SK-N-SH (cell line): ENCODE data around the gene TFCP2L1. TPM values are rescaled to one million over a fixed set of nuclear protein-coding genes. Genes with fewer than 3 reads are reported as not detected.

Source experiments
- CTCF ChIA-PET: fragments of 300-600, 350-600 bp; formaldehyde crosslinking; extraction: SDS; loops from one replicate; lab custom pipeline; 2021; lab: Yijun Ruan, JAX
- POLR2A ChIA-PET: fragments of 350-600 bp; sonication (Branson Sonifier 250); formaldehyde crosslinking; extraction: SDS; loops from one replicate; lab custom pipeline; 2020; ENCODE audit warnings: antibody characterized with exemption, inconsistent platforms; lab: Yijun Ruan, JAX
- DNase-seq: peaks from one replicate; pipeline ENCODE4 v3.0.0; 2012
- H2AFZ ChIP-seq: fragments of 200-600 bp; sonication (generic); 2 replicates; pipeline ENCODE4 v1.8.1; 2016; ENCODE audit warnings: antibody characterized with exemption, mild to moderate bottlenecking, low read depth
- H3F3A ChIP-seq: fragments of 200-600 bp; sonication (generic); replicated peaks from 2 replicates; pipeline ENCODE3; 2016; ENCODE audit warnings: antibody characterized with exemption, mild to moderate bottlenecking; ENCODE audit not compliant: insufficient read depth
- H3K27ac ChIP-seq, 2 experiments: fragments of 200-500 bp in 1 of 2; fragments of 200-600 bp in 1 of 2; sonication (Bioruptor generic) in 1 of 2; sonication (generic), shearing (Covaris generic) in 1 of 2; 2 replicates each; pipeline versions ENCODE4 v1.5.1 to v1.6.1; 2014 to 2016; ENCODE audit warnings: low read depth in 2 of 2, inconsistent platforms in 1 of 2, low read length in 1 of 2, mild to moderate bottlenecking in 1 of 2, mixed read lengths in 1 of 2
- H3K27me3 ChIP-seq: fragments of 200-600 bp; sonication (generic), shearing (Covaris generic); 2 replicates; pipeline ENCODE4 v1.6.1; 2016; ENCODE audit warnings: mixed run types; ENCODE audit not compliant: insufficient read depth
- H3K36me3 ChIP-seq, 2 experiments: fragments of 200-500 bp in 1 of 2; fragments of 200-600 bp in 1 of 2; sonication (Bioruptor generic) in 1 of 2; sonication (generic) in 1 of 2; replicated peaks in 1 of 2; 2 replicates each; pipeline versions ENCODE3 to v1.5.1; 2014 to 2016; ENCODE audit warnings: low read length in 1 of 2, mild to moderate bottlenecking in 1 of 2; ENCODE audit not compliant: insufficient read depth in 2 of 2, control insufficient read depth in 1 of 2
- H3K4me1 ChIP-seq, 2 experiments: fragments of 200-500 bp in 1 of 2; fragments of 200-600 bp in 1 of 2; sonication (Bioruptor generic) in 1 of 2; sonication (generic), shearing (Covaris generic) in 1 of 2; 2 replicates each; pipeline versions ENCODE4 v1.5.1 to v1.6.1; 2014 to 2016; ENCODE audit warnings: low read depth in 1 of 2, low read length in 1 of 2, mixed run types in 1 of 2; ENCODE audit not compliant: insufficient read depth in 2 of 2, control insufficient read depth in 1 of 2
- H3K4me2 ChIP-seq: fragments of 200-600 bp; sonication (generic), shearing (Covaris generic); 2 replicates; pipeline ENCODE4 v1.6.1; 2017; ENCODE audit warnings: mixed run types
- H3K4me3 ChIP-seq, 2 experiments: fragments of 200-500 bp in 1 of 2; fragments of 200-600 bp in 1 of 2; sonication (Bioruptor generic) in 1 of 2; sonication (generic), shearing (Covaris generic) in 1 of 2; 2 replicates each; pipeline versions ENCODE4 v1.5.1 to v1.8.1; 2014 to 2016; ENCODE audit warnings: low read depth in 2 of 2, inconsistent platforms in 1 of 2, low read length in 1 of 2, mild to moderate bottlenecking in 1 of 2, mixed read lengths in 1 of 2, moderate library complexity in 1 of 2
- H3K79me2 ChIP-seq: fragments of 200-600 bp; sonication (generic); 2 replicates; pipeline ENCODE4 v1.8.1; 2017; ENCODE audit warnings: mild to moderate bottlenecking; ENCODE audit not compliant: insufficient read depth
- H3K9ac ChIP-seq: fragments of 200-600 bp; sonication (generic); 2 replicates; pipeline ENCODE4 v1.6.1; 2017; ENCODE audit warnings: mixed run types
- H3K9me2 ChIP-seq: fragments of 200-600 bp; sonication (generic); 2 replicates; pipeline ENCODE4 v1.6.1; 2017; ENCODE audit warnings: mixed run types
- H3K9me3 ChIP-seq: fragments of 200-600 bp; sonication (generic); 2 replicates; pipeline ENCODE4 v1.6.1; 2017; ENCODE audit warnings: mixed run types, mild to moderate bottlenecking, moderate library complexity
- H4K20me1 ChIP-seq: fragments of 200-600 bp; sonication (generic); 2 replicates; pipeline ENCODE4 v1.6.1; 2017; ENCODE audit warnings: mild to moderate bottlenecking, mixed run types; ENCODE audit not compliant: insufficient read depth
- CHD2 ChIP-seq: fragments of 150-350 bp; IDR thresholded peaks from 2 replicates; pipeline ENCODE4 v1.6.1; 2018; ENCODE audit warnings: low read length; ENCODE audit not compliant: partially characterized antibody
- ELF1 ChIP-seq: IDR thresholded peaks from 2 replicates; pipeline ENCODE4 v1.4.0; 2012
- EZH2phosphoT487 ChIP-seq: fragments of 200-600 bp; sonication (generic); IDR thresholded peaks from 2 replicates; pipeline ENCODE4 v1.6.1; 2017; ENCODE audit warnings: low read depth, mixed run types, mild to moderate bottlenecking, antibody characterized with exemption, moderate library complexity, borderline replicate concordance
- FOSL2 ChIP-seq: IDR thresholded peaks from 2 replicates; pipeline ENCODE4 v1.4.0; 2012; ENCODE audit warnings: low read depth, mild to moderate bottlenecking, moderate library complexity, borderline replicate concordance
- FOXJ3 ChIP-seq: sonication (generic); formaldehyde crosslinking; IDR thresholded peaks from 2 replicates; pipeline ENCODE4 v1.5.1; 2020; ENCODE audit warnings: mild to moderate bottlenecking, missing genetic modification reagents
- GATA2 ChIP-seq: sonication (generic); formaldehyde crosslinking; IDR thresholded peaks from 2 replicates; pipeline ENCODE4 v1.5.0; 2020; ENCODE audit warnings: mild to moderate bottlenecking, missing genetic modification reagents
- JUND ChIP-seq: IDR thresholded peaks from 2 replicates; pipeline ENCODE4 v1.4.0; 2012
- MEF2A ChIP-seq: IDR thresholded peaks from 2 replicates; pipeline ENCODE4 v1.4.0; 2012; ENCODE audit warnings: low read depth, borderline replicate concordance
- NFIC ChIP-seq: IDR thresholded peaks from 2 replicates; pipeline ENCODE4 v1.4.0; 2012; ENCODE audit warnings: borderline replicate concordance
- NRF1 ChIP-seq: IDR thresholded peaks from 2 replicates; pipeline ENCODE4 v1.6.1; 2012; ENCODE audit warnings: low read depth, mild to moderate bottlenecking, low read length
- POLR2AphosphoS5 ChIP-seq: IDR thresholded peaks from 2 replicates; pipeline ENCODE4 v1.6.1; 2012; ENCODE audit warnings: low read depth, low read length
- RCOR1 ChIP-seq: fragments of 150-350 bp; IDR thresholded peaks from 2 replicates; pipeline ENCODE4 v1.6.1; 2017; ENCODE audit warnings: antibody characterized with exemption, low read length
- REST ChIP-seq: IDR thresholded peaks from 2 replicates; pipeline ENCODE4 v1.6.1; 2012; ENCODE audit warnings: mild to moderate bottlenecking, low read depth, low read length, moderate library complexity
- RFX5 ChIP-seq: IDR thresholded peaks from 2 replicates; pipeline ENCODE4 v1.6.1; 2012; ENCODE audit warnings: mild to moderate bottlenecking, improper control_type of control experiment, low read length
- TEAD4 ChIP-seq: IDR thresholded peaks from 2 replicates; pipeline ENCODE4 v1.4.0; 2012; ENCODE audit warnings: mild to moderate bottlenecking, borderline replicate concordance; ENCODE audit not compliant: insufficient read depth
- ZBTB33 ChIP-seq: IDR thresholded peaks from 2 replicates; pipeline ENCODE4 v1.4.0; 2012; ENCODE audit warnings: low read depth, borderline replicate concordance
- WGBS: methylation state at CpG from one replicate; pipeline ENCODE4 v1.1.6; 2017; ENCODE audit warnings: low lambda C conversion rate; 5-methylcytosine and 5-hydroxymethylcytosine counted together
- polyA plus RNA-seq, 3 experiments: library from polyadenylated mRNA; depleted of rRNA; stranded (reverse); fragments of >200 nt; gene quantifications; 2 replicates each; pipeline ENCODE4 v1.2.3, GENCODE V29; 2012
- TF ChIP-seq, protein P1 (sequence below): fragments of 150-350 bp; IDR thresholded peaks from 2 replicates; pipeline ENCODE4 v1.6.1; 2016; ENCODE audit warnings: mild to moderate bottlenecking, low read depth, low read length
- TF ChIP-seq, protein P2 (sequence below): IDR thresholded peaks from 2 replicates; pipeline ENCODE4 v1.4.0; 2012; ENCODE audit warnings: low read depth, borderline replicate concordance
- TF ChIP-seq, protein P3 (sequence below): fragments of 150-350 bp; IDR thresholded peaks from 2 replicates; pipeline ENCODE4 v1.6.1; 2017; ENCODE audit warnings: antibody characterized with exemption, low read length, low read depth, borderline replicate concordance
- TF ChIP-seq, protein P4 (sequence below): IDR thresholded peaks from 2 replicates; pipeline ENCODE4; 2012

Gene TFCP2L1
- polyA plus RNA-seq, 1 of the 3 experiments (the other 2 are of a cell fraction) = not detected

- POLR2A ChIA-PET = no interaction called here
- Histone ChIP-seq H3K36me3 (no peaks in the 10 kb centered on the region), H3K9me3 (no peaks in the 10 kb centered on the region), H3K9me2 (no peaks in the 10 kb centered on the region), H3K27ac (no peak overlapping the region), H3K27me3 (no peaks in the 10 kb centered on the region), H3K79me2 (no peaks in the 10 kb centered on the region), H2AFZ (no peak overlapping the region), H3F3A (no peaks in the 10 kb centered on the region), H3K9ac (no peak overlapping the region), H4K20me1 (no peaks in the 10 kb centered on the region), H3K4me2 (no peak overlapping the region), H3K4me1 (no peaks in the 10 kb centered on the region), H3K4me3 (no peak overlapping the region)
- CTCF ChIA-PET = interaction anchor here (1.5 to 2.1 kb wide), 2 partner anchors 13 to 226 kb away, joined by 3 to 10 read pairs; no protein-coding TSS in a partner anchor
- WGBS = 47% methylated on average over 8 of the region's 8 CpGs
- DNase-seq = no peak
- TF ChIP-seq JUND = no peak
- TF ChIP-seq CHD2 = no peak
- no peak for TF ChIP-seq EZH2phosphoT487
- TF ChIP-seq TEAD4 = no peak
- TF ChIP-seq, protein P1, sequence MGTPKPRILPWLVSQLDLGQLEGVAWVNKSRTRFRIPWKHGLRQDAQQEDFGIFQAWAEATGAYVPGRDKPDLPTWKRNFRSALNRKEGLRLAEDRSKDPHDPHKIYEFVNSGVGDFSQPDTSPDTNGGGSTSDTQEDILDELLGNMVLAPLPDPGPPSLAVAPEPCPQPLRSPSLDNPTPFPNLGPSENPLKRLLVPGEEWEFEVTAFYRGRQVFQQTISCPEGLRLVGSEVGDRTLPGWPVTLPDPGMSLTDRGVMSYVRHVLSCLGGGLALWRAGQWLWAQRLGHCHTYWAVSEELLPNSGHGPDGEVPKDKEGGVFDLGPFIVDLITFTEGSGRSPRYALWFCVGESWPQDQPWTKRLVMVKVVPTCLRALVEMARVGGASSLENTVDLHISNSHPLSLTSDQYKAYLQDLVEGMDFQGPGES = no peak
- TF ChIP-seq, protein P2, sequence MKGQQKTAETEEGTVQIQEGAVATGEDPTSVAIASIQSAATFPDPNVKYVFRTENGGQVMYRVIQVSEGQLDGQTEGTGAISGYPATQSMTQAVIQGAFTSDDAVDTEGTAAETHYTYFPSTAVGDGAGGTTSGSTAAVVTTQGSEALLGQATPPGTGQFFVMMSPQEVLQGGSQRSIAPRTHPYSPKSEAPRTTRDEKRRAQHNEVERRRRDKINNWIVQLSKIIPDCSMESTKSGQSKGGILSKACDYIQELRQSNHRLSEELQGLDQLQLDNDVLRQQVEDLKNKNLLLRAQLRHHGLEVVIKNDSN = no peak
- TF ChIP-seq RCOR1 = no peak
- TF ChIP-seq MEF2A = no peak
- TF ChIP-seq ZBTB33 = no peak
- TF ChIP-seq, protein P3, sequence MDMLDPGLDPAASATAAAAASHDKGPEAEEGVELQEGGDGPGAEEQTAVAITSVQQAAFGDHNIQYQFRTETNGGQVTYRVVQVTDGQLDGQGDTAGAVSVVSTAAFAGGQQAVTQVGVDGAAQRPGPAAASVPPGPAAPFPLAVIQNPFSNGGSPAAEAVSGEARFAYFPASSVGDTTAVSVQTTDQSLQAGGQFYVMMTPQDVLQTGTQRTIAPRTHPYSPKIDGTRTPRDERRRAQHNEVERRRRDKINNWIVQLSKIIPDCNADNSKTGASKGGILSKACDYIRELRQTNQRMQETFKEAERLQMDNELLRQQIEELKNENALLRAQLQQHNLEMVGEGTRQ = no peak
- TF ChIP-seq ELF1 = no peak
- TF ChIP-seq RFX5 = no peak
- TF ChIP-seq FOXJ3 = no peak
- TF ChIP-seq, protein P4, sequence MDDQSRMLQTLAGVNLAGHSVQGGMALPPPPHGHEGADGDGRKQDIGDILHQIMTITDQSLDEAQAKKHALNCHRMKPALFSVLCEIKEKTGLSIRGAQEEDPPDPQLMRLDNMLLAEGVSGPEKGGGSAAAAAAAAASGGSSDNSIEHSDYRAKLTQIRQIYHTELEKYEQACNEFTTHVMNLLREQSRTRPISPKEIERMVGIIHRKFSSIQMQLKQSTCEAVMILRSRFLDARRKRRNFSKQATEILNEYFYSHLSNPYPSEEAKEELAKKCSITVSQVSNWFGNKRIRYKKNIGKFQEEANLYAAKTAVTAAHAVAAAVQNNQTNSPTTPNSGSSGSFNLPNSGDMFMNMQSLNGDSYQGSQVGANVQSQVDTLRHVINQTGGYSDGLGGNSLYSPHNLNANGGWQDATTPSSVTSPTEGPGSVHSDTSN = no peak
- TF ChIP-seq NRF1 = no peak
- no peak for TF ChIP-seq REST
- TF ChIP-seq FOSL2 = no peak
- no peak for TF ChIP-seq NFIC
- no peak for TF ChIP-seq POLR2AphosphoS5
- TF ChIP-seq GATA2 = no peak
Observed at GRCh38 chr2:121321476-121321875, 36.5 kb upstream of the TFCP2L1 start.
